Thoracic aorta (tissue), 2 donors: ENCODE measurements around the gene CIROP. TPM values are rescaled to one million over a fixed set of nuclear protein-coding genes. Genes with fewer than 3 reads are reported as not detected.

Experiments used
- ATAC-seq: fragments of 150-250 bp; one replicate; pipeline ENCODE4 v1.8.0; 2017; ENCODE audit warnings: low read depth; ENCODE audit not compliant: insufficient number of reproducible peaks, low FRiP score
- DNase-seq: peaks from one replicate; pipeline ENCODE4 v3.0.0-alpha.2; 2020; ENCODE audit warnings: low spot score
- H3K27ac ChIP-seq, 2 donors: fragments of 200-600 bp; sonication (generic); 1 replicate in 1 of 2; 2 replicates in 1 of 2; pipeline ENCODE4 v1.5.1; 2016; ENCODE audit warnings: mild to moderate bottlenecking in 2 of 2, moderate library complexity in 2 of 2
- H3K27me3 ChIP-seq: fragments of 200-600 bp; sonication (generic); replicated peaks from 2 replicates; pipeline ENCODE4 v1.6.0; 2016; ENCODE audit warnings: mild to moderate bottlenecking; ENCODE audit not compliant: insufficient read depth
- H3K36me3 ChIP-seq: fragments of 200-600 bp; sonication (generic); one replicate; pipeline ENCODE4 v1.5.1; 2016
- H3K4me1 ChIP-seq, 2 donors: fragments of 200-600 bp; sonication (generic); 1 replicate in 1 of 2; 2 replicates in 1 of 2; pipeline versions ENCODE4 v1.5.1 to v1.6.0; 2016; ENCODE audit warnings: low read depth in 2 of 2, mild to moderate bottlenecking in 1 of 2; ENCODE audit not compliant: control insufficient read depth in 1 of 2
- H3K4me3 ChIP-seq: fragments of 200-600 bp; sonication (generic); 2 replicates; pipeline ENCODE4 v1.5.1; 2016; ENCODE audit warnings: mild to moderate bottlenecking
- H3K9me3 ChIP-seq: fragments of 200-600 bp; sonication (generic); 2 replicates; pipeline ENCODE4 v1.5.1; 2016
- total RNA-seq, 2 donors: library from RNA; depleted of rRNA; stranded (reverse); fragments of >200 nt; gene quantifications; one replicate each; pipeline versions ENCODE4 v1.1.0 to v1.2.3, GENCODE V29; 2016
- TF ChIP-seq, protein P1 (sequence below): fragments of 200-600 bp; sonication (generic); IDR thresholded peaks from one replicate; pipeline ENCODE4 v1.5.1; 2019; ENCODE audit warnings: antibody characterized with exemption

CIROP gene
- total RNA-seq, 2 donors from 2014 or later, result 1.1 TPM; not detected in 1

DNA sequence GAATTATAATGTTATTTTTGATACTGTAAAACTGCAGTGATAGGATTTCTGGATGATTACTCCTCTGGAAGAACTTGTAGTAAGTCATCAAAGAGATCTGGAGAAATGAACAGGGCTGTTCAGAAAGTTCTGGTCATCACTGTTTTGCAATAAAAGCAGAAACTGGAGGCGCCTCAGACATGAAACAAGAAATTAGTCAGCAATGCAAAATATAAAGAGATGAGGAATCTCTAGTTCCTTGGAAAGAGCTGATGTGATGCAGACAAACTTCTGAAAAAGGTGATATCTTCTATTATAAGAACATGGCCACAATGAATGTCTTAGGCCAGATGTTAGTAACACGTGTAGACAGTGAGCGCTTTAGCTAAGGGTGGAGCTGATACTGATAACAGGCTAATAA, 19.3 kb downstream of the CIROP start:
- DNase-seq (no peak), ATAC-seq (no peak)
- no peaks in the 10 kb centered on the region for H3K4me1 ChIP-seq
- H3K9me3 ChIP-seq, result no peaks in the 10 kb centered on the region
- no peaks in the 10 kb centered on the region for H3K27me3 ChIP-seq
- no peak overlapping the region for H3K27ac ChIP-seq
- TF ChIP-seq, protein P1, sequence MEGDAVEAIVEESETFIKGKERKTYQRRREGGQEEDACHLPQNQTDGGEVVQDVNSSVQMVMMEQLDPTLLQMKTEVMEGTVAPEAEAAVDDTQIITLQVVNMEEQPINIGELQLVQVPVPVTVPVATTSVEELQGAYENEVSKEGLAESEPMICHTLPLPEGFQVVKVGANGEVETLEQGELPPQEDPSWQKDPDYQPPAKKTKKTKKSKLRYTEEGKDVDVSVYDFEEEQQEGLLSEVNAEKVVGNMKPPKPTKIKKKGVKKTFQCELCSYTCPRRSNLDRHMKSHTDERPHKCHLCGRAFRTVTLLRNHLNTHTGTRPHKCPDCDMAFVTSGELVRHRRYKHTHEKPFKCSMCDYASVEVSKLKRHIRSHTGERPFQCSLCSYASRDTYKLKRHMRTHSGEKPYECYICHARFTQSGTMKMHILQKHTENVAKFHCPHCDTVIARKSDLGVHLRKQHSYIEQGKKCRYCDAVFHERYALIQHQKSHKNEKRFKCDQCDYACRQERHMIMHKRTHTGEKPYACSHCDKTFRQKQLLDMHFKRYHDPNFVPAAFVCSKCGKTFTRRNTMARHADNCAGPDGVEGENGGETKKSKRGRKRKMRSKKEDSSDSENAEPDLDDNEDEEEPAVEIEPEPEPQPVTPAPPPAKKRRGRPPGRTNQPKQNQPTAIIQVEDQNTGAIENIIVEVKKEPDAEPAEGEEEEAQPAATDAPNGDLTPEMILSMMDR, result no peak
- H3K4me3 ChIP-seq, result no peak overlapping the region
- H3K36me3 ChIP-seq, result peaks cover 68% of the 10 kb centered on the region

DNA sequence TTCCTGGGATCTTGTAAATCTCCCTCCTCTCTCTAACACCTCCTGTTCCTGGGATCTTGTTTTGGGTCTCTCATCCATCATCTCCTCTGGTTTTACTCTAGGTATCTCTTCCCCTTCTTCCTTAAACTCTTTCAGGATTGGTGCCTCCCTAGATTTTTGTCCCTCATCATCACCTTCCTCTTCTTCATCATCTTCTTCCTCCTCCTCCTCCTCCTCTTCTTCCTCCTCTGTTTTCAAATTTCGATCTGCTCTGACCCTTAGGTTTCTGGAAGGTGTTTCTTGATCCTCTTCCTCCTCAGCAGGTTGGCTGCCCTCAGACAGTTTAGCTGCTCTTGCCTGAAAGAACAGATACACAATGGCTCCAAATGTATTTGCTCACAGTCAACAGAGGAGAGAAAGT, 24.3 kb downstream of the CIROP start:
- no peak overlapping the region for H3K4me3 ChIP-seq
- H3K27me3 ChIP-seq, result no peaks in the 10 kb centered on the region
- peaks cover 68% of the 10 kb centered on the region for H3K36me3 ChIP-seq
- peaks cover 7 to 21% of the 10 kb centered on the region in 2 donors for H3K4me1 ChIP-seq
- ATAC-seq (no peak), DNase-seq (no peak)
- no peaks in the 10 kb centered on the region for H3K9me3 ChIP-seq
- TF ChIP-seq, protein P1, result no peak
- no peak overlapping the region for H3K27ac ChIP-seq

DNA sequence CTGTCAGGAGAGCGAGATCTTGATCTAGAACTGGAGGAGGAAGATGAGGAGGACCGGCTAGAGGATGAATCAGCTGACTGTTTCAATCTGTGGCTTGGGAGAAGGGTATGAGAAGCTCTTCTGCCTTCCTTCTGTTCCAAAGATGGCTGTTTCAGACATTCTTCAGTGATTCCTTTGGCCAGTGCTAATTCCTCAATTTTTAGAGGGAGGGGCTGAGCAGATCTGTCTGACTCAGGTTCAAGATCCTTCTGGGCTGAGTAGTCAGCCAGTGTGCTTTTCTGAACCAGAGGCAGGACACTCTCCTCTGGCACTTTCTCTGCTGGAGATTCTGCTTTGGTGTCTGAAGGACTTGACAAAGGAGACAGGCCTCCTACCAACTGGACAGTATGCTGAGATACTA, 25.1 kb downstream of the CIROP start:
- H3K27me3 ChIP-seq, result no peaks in the 10 kb centered on the region
- ATAC-seq, result no peak
- TF ChIP-seq, protein P1, result no peak
- peaks cover 7 to 21% of the 10 kb centered on the region in 2 donors for H3K4me1 ChIP-seq
- DNase-seq, result no peak
- no peaks in the 10 kb centered on the region for H3K9me3 ChIP-seq
- peak overlapping the region; percentile 2 to 46 for H3K27ac ChIP-seq
- no peak overlapping the region for H3K4me3 ChIP-seq
- peaks cover 68% of the 10 kb centered on the region for H3K36me3 ChIP-seq

DNA sequence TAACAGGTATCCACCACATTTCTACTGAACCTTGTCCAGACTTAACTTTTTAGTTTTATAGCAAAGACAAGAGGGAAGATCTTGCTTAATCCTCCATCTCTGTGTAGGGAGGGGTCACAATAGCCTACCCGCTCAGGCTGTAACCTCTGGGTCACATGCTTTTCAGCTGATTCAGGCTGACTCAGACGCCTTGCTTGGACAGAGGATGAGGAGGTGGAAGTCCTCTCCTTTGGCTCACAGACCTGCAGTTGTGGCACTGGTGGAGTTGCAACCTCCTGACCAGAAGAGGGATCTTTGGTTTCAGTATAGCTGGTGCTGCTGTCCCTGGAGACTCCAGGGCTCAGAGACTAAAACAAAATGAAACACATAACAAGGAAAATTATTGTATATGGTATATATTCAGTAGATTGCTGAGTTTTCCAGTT, 26.1 kb downstream of the CIROP start:
- TF ChIP-seq, protein P1, result no peak
- H3K9me3 ChIP-seq, result no peaks in the 10 kb centered on the region
- ATAC-seq (peak; percentile 90), DNase-seq (peak; percentile 47)
- H3K36me3 ChIP-seq, result peaks cover 67% of the 10 kb centered on the region
- H3K4me1 ChIP-seq, result peaks cover 7 to 21% of the 10 kb centered on the region in 2 donors
- no peak overlapping the region for H3K4me3 ChIP-seq
- no peaks in the 10 kb centered on the region for H3K27me3 ChIP-seq
- H3K27ac ChIP-seq, result peak overlapping the region; percentile 9 to 46

DNA sequence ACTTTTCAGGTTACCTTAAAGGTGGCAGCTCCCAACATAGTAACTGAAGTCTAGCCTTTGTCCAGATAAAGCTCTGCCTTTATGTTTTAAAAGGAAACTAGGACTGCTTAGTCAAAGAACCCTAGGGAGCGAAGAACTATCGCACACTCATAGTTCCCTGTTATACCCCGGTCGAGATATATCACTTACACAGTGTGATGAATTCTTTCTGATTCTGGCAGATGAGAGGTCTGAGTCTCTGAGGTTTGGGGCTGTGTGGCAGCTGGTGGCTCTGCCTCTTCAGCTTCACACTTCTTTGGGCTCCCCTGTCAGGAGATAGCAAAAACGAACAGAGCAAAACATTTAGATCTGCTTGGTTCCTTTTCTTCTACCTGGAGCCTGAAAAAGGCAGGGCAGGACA, 26.8 kb downstream of the CIROP start:
- Histone ChIP-seq H3K27ac (peak overlapping the region in 1 of 2 donors; percentile 46), H3K27me3 (no peaks in the 10 kb centered on the region), H3K4me3 (no peak overlapping the region), H3K36me3 (peaks cover 66% of the 10 kb centered on the region), H3K9me3 (no peaks in the 10 kb centered on the region), H3K4me1 (peaks cover 7 to 21% of the 10 kb centered on the region in 2 donors)
- TF ChIP-seq, protein P1, result no peak
- ATAC-seq (no peak), DNase-seq (no peak)
